HCEC 1CT (cell line): ENCODE results near the gene RGS6.

ENCODE experiments used
- DNase-seq: peaks from one replicate; pipeline ENCODE4 v3.0.0-alpha.2; 2017

RGS6 gene

DNA sequence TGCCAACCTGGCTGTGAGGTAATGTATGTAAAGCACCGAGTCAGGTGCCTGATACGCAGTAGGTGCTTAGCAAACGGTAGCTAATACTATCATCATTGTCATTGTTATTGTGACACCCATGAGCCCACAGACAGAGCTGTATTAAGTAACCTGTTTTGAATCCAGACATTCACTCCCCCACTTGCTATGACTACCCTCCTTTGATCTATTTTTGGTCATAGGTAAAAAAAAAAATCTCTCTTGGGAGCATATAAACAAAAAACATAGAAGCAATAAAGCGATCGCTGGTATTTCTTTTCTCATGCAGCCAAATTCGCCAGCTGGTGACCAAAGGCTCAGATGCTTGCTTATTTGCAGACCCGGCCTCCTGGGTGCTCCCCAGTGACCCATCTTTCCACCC lies 631.4 kb downstream of the RGS6 start:
- DNase-seq, result no peak

GRCh38 chr14:72565149-72565559 lies 632.9 kb downstream of the RGS6 start:
- DNase-seq, result no peak

- no peak for DNase-seq
These were observed 633.7 kb downstream of the RGS6 start for GRCh38 chr14:72565917-72566316.

DNA sequence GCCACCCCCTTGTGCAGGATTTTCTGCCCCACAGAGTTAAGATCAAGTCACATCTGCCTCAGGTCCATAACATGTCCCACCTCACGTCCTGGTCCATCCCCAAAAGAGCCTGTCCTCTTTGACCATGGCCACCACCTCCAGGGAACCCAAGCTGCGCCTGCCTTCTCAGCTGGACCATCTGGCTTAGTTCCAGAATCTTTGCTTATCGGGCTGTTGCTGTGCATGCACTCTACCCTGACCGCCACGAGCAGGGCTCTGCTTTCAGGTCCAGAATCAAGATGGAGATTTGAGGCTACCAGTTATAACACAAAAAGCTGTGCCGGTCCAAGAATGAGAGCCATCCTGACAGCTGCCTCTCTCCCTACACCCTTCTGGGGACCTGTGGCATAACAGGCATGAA lies 635.0 kb downstream of the RGS6 start:
- no peak for DNase-seq

GRCh38 chr14:72568296-72568992 lies 636.2 kb downstream of the RGS6 start:
- no peak for DNase-seq

DNA sequence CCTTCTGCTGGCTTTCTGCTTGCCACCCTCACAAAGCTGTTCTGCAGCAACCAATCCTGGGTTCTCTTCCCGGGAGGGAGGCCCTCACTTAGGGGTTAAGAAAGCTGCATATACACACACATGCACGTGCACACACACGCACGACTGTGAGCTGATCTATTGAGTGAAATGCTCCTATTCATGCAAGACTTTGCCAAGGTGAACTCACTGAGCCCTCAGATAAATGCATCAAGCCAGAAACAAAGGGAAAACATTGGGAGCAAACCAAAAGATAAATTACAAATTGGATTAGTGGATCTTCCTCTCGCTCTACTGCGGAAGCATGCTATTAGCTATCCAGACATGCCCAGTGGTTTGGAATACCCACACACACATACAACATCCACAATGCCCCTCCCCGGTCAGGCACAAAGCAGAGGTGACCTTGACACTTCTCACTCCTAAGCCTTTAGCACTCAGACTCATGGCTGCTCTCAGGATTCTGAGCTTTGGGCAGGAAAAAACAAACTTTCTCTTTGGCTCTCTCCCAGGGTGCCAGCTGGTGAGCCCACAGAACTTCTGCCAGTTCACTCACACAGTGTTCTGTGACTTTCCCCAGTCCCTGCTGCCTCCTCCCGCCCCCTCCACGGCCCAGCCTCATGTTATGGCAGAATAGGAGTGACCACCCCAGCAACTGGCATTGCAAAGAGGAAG lies 641.6 kb downstream of the RGS6 start:
- DNase-seq, result no peak

GRCh38 chr14:72574715-72575114 lies 642.5 kb downstream of the RGS6 start:
- DNase-seq, result no peak

DNA sequence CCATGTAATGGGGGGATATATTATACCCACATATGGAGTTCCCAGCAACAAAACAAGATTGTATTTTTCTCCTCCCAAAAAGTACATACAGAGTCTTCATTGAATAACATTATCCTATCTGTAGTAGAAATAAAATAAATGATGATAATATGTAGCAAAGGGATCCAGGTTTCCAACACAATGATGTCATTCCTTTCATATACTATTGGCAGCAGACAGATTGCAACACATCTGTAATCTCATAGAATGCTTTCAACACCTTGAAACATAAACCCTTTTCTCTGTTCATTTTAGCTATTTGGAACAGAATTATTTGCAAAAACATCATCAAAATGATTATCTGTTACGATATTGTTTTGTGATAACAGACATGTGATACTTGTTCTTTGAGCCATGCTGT lies 644.0 kb downstream of the RGS6 start:
- no peak for DNase-seq

- no peak for DNase-seq
These were observed 645.3 kb downstream of the RGS6 start for GRCh38 chr14:72577521-72577920.

DNA sequence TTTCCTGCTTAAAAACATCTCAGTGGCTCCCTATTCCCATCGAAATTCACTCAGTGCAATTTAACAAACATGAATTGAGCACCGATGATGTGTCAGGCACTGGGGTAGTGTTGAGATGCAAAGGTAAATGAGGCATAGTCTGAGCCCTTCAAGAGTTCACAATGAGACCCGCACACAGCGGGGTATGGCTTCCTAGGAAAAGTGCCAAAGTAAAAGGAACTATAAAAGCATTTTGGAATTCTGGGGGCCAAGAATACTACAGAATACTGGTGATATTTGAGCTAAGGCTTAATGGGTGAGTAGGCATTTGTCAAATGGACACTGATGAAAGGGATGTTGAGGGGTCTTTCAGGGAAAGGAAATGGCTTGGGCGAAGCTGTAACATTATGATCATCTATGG lies 646.3 kb downstream of the RGS6 start:
- DNase-seq, result no peak

DNA sequence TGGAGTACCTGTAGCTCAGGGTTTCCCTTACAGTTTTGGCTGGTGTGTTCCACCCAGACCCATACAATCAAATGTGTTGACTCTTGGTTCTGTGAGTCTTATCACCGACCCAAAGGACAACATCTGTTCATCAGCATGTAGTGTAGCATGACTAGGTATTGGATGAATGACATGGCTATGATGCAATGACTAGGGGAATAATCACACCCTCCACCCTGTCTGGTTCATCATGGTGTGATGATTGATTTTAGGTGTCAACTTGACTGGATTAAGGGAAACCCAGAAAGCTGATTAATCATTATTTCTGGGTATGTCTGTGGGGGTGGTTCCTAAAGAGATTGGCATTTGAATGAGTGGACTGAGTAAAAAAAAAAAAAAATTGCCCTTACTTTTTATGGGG lies 650.4 kb downstream of the RGS6 start:
- no peak for DNase-seq

DNA sequence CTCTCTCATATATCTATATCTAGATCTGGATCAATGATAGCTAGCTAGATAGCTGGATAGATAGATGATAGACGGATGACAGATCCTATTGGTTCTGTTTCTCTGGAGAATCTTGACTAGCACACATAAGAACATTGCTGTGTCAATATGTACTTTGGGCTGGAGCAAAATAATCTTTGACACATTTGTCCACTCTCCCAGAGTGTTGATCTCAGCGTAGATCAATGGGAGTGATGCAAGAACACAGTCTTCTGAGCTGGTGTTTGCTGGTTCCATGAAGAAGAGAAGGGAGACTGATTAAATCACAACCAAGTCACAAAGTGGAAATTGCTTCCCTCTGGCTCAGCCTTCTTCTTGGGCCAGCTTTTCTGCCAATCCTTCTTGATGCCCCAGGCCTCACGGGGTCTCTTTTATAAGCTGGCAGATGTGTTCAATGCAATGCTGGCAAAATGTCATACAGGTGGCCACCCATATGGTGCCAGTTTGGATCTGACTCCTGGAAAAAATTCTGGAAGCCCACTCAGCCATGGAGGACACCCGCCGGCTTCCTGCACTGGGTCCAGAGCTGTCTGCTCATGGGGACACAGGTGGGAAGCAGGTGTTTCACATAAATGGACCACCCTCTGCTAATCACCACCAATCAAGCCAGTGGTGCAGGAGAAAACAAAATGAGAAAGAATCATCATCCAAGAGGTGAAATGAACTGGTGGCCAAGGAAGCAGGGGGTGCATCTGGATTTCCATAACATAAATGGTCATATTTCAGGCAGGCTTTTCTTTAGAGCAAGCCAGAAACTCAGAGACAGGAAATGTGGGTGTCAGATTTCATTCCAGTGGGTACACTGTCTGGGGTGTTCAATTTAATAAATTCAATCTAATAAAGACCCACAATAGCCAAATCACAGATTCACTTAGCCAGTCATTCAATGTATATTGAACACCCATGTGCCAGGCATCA lies 651.4 kb downstream of the RGS6 start:
- DNase-seq, result no peak

DNA sequence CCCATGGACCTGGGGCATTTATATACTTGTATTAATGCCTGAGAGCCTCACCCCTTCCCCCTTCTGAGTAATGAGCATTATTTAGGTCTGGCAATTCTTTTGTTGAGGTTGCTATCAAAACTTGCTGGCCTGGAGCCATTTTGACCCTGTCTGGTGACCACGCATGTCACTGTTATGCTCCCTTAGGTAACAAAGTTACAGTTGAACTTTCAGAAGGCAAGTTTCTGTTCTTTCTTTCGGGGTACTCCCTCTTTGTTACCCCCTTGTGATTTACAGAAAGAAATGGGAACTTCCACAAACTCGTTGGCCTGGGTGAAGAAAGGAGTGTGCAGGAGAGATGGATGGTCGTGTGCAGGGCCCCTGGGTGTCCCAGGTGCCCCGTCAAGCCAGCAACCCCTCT lies 656.3 kb downstream of the RGS6 start:
- no peak for DNase-seq

- DNase-seq, result no peak
These were observed 657.4 kb downstream of the RGS6 start for GRCh38 chr14:72589652-72590051.

- no peak for DNase-seq
These were observed 658.3 kb downstream of the RGS6 start for GRCh38 chr14:72590577-72590976.

DNA sequence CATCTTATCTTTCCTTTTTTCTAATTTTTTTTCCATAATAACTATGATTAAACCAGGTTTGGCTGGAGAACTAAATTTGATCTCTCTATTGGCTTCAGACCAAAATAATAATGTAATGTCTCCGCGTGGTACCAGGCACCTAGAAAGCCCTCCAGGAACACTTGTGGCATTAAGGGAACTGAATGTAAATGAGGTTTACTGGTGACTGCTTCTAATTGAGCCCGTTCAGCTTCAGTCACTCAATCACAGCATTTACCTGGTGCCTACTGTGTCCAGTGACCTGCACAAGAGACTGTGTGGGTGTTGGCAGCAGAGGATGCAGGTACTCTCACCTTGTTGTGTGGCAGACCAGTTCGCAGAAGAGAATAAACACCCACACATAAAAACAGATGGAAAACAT lies 659.2 kb downstream of the RGS6 start:
- no peak for DNase-seq

- DNase-seq, result no peak
These were observed 662.1 kb downstream of the RGS6 start for GRCh38 chr14:72594099-72594901.

- no peak for DNase-seq
These were observed 663.1 kb downstream of the RGS6 start for GRCh38 chr14:72595152-72595862.

DNA sequence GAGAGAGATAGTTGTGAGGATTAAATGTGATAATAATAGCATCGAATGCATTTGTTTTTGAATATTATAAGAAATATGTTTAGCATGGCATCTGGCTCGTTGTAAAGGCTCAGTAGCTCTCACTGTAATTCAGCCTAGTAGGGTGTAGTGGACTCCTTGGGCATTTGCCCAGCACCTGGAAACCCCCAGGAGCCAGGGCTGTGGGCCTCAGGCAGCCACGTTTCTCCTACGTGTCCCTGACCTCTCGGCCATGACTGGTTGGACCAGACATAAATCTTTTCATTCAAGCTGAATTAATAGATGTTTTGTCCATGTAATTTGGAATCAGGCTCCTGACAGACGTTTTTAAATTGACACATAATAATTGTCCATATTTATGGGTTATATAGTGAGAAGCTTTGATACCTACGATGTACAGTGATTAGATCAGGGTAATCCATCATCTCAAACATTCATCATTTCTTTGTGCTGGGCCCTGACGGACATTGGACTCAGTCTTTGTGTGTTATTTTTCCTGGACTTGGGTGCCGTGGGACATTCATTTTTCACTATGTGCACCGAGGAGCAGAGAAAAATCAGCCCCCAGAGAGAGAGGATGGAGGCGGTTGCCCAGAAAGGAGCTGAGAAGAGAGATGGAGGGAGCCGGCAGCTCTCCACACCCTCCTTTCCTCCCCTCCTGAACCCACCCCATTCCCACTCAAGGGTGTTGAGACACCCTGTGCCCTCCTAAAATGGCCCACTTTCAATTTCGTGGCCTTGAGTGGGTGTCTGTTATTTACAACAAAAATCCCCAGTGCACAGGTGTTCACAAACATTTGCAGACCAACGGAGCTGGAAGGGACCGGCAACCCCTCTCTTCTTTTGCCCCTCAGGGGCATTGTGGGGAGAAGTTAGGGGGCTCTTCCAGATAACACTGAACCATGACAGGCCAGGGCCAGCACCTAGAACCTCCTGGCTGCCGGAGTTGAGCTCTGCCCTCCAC lies 665.3 kb downstream of the RGS6 start:
- DNase-seq, result no peak

GRCh38 chr14:72598306-72598705 lies 666.1 kb downstream of the RGS6 start:
- DNase-seq, result no peak
